ENCODE data around the gene FBXO42.
A peak's percentile ranks its signal among the peaks of the same experiment; 100 is the strongest.

Gene FBXO42

GRCh38 chr1:16251381-16251780, 100.9 kb downstream of the FBXO42 start:
- Histone ChIP-seq H3K4me3 (IDR thresholded peaks at IDR 0.05; ENCODE audit: insufficient read depth, low read depth, low read length) (no peak overlapping the region), H3K27ac (no peak overlapping the region), H4K20me1 (ENCODE audit: insufficient read depth) (no peaks in the 10 kb centered on the region), H3K4me2 (peak overlapping the region; percentile 66; the same call in 1 of the 2 replicates), H2AFZ (ENCODE audit: low read depth) (no peak overlapping the region), H3K79me2 (ENCODE audit: insufficient read depth, low read depth) (no peaks in the 10 kb centered on the region), H3K4me1 (ENCODE audit: low read depth, poor library complexity, severe bottlenecking) (peaks cover 66% of the 10 kb centered on the region), H3K27me3 (ENCODE audit: insufficient read depth, low read depth) (no peaks in the 10 kb centered on the region), H3K9ac (no peak overlapping the region), H3K36me3 (ENCODE audit: insufficient read depth) (no peaks in the 10 kb centered on the region)
- no peak for TF ChIP-seq CTCF (conservative IDR thresholded peaks at IDR 0.05; ENCODE audit: low read depth, low read length)

- no peak overlapping the region for H3K9ac ChIP-seq
- no peaks in the 10 kb centered on the region for H4K20me1 ChIP-seq (ENCODE audit: insufficient read depth)
- peak overlapping the region; percentile 66 for H3K4me2 ChIP-seq
- no peak overlapping the region for H3K27ac ChIP-seq
- H3K27me3 ChIP-seq (ENCODE audit: insufficient read depth, low read depth), result no peaks in the 10 kb centered on the region
- no peak overlapping the region for H3K4me3 ChIP-seq (IDR thresholded peaks at IDR 0.05; ENCODE audit: insufficient read depth, low read depth, low read length)
- no peaks in the 10 kb centered on the region for H3K36me3 ChIP-seq (ENCODE audit: insufficient read depth)
- no peaks in the 10 kb centered on the region for H3K79me2 ChIP-seq (ENCODE audit: insufficient read depth, low read depth)
- TF ChIP-seq CTCF (conservative IDR thresholded peaks at IDR 0.05; ENCODE audit: low read depth, low read length), result no peak
- H3K4me1 ChIP-seq (ENCODE audit: low read depth, poor library complexity, severe bottlenecking), result peaks cover 66% of the 10 kb centered on the region
- H2AFZ ChIP-seq (ENCODE audit: low read depth), result no peak overlapping the region
Observed at GRCh38 chr1:16250524-16251251, 101.6 kb downstream of the FBXO42 start.

GRCh38 chr1:16249596-16250241, 102.6 kb downstream of the FBXO42 start:
- Histone ChIP-seq H3K79me2 (ENCODE audit: insufficient read depth, low read depth) (no peaks in the 10 kb centered on the region), H3K4me2 (peak overlapping the region; percentile 66), H3K9ac (no peak overlapping the region), H3K36me3 (ENCODE audit: insufficient read depth) (no peaks in the 10 kb centered on the region), H3K27me3 (ENCODE audit: insufficient read depth, low read depth) (no peaks in the 10 kb centered on the region), H4K20me1 (ENCODE audit: insufficient read depth) (no peaks in the 10 kb centered on the region), H3K4me3 (IDR thresholded peaks at IDR 0.05; ENCODE audit: insufficient read depth, low read depth, low read length) (no peak overlapping the region), H2AFZ (ENCODE audit: low read depth) (no peak overlapping the region), H3K27ac (peak overlapping the region; percentile 4; the same call in 1 of the 2 replicates), H3K4me1 (ENCODE audit: low read depth, poor library complexity, severe bottlenecking) (peaks cover 61% of the 10 kb centered on the region)
- no peak for TF ChIP-seq CTCF (conservative IDR thresholded peaks at IDR 0.05; ENCODE audit: low read depth, low read length)

- H3K4me1 ChIP-seq (ENCODE audit: low read depth, poor library complexity, severe bottlenecking), result peaks cover 61% of the 10 kb centered on the region
- no peak for TF ChIP-seq CTCF (conservative IDR thresholded peaks at IDR 0.05; ENCODE audit: low read depth, low read length)
- no peaks in the 10 kb centered on the region for H4K20me1 ChIP-seq (ENCODE audit: insufficient read depth)
- H3K4me2 ChIP-seq, result peak overlapping the region; percentile 66
- H3K27ac ChIP-seq, result peak overlapping the region; percentile 21; the same call in 1 of the 2 replicates
- no peaks in the 10 kb centered on the region for H3K79me2 ChIP-seq (ENCODE audit: insufficient read depth, low read depth)
- no peaks in the 10 kb centered on the region for H3K27me3 ChIP-seq (ENCODE audit: insufficient read depth, low read depth)
- no peak overlapping the region for H3K9ac ChIP-seq
- peak overlapping the region; percentile 29 for H3K4me3 ChIP-seq (IDR thresholded peaks at IDR 0.05; ENCODE audit: insufficient read depth, low read depth, low read length)
- no peaks in the 10 kb centered on the region for H3K36me3 ChIP-seq (ENCODE audit: insufficient read depth)
- H2AFZ ChIP-seq (ENCODE audit: low read depth), result no peak overlapping the region
Observed at GRCh38 chr1:16248603-16249516, 103.4 kb downstream of the FBXO42 start.

All from KMS-11 (cell line).